ENCODE measurements around the gene EEF2. TPM values are rescaled to one million over a fixed set of nuclear protein-coding genes. Genes with fewer than 3 reads are reported as not detected.
A peak's percentile ranks its signal among the peaks of the same experiment; 100 is the strongest.

The EEF2 gene
- total RNA-seq, 1 experiment from 2014 or later: 3,615 TPM

DNA sequence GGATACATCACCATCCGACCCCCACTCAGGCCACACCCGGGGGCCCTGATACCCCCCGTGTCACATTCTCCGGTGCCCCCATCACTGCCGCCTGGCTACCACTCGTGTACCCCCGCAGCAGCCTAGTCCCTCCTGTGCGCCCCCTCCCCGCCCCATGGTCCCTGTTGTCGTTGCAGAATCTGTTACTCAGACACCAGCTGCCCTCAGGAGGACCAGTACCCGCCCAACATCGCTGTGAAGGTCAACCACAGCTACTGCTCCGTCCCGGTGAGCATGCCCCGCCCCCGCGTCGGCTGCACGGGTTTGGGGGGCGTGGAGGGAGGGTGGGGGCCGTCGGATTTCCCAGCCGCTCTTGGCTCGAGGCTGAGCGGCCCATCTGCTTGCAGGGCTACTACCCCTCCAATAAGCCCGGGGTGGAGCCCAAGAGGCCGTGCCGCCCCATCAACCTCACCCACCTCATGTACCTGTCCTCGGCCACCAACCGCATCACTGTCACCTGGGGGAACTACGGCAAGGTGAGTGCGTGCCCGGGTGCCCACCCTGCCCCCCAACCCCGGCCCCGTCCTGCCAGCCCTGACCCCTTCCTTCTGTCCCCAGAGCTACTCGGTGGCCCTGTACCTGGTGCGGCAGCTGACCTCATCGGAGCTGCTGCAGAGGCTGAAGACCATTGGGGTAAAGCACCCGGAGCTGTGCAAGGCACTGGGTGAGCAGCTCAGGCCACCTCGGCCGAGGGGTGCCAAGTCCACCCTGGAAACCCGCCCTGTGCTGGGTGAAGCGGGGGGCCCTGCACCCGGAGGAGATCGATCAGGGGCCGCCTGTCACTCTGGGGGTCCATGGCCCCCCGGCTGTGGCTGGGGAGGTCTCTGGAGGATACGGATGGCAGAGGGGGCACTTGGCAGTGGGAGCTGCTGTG is 43.3 kb upstream of the EEF2 start:
- Histone ChIP-seq H4K5ac (ENCODE audit: insufficient read length, low read depth, low read length) (no peak overlapping the region), H3K27me3 (ENCODE audit: insufficient read depth, low read length) (no peaks in the 10 kb centered on the region), H2AFZ (ENCODE audit: low read length) (no peak overlapping the region), H3K9me3 (ENCODE audit: control insufficient read depth, low read depth, low read length) (no peaks in the 10 kb centered on the region), H2BK120ac (ENCODE audit: low read depth, low read length, poor library complexity, severe bottlenecking) (no peak overlapping the region), H4K20me1 (ENCODE audit: control insufficient read depth, insufficient read depth, insufficient read length) (no peaks in the 10 kb centered on the region), H3K4me1 (ENCODE audit: insufficient read depth, low read length) (no peaks in the 10 kb centered on the region), H3K23me2 (ENCODE audit: insufficient read length, low read depth, low read length, poor library complexity, severe bottlenecking) (no peaks in the 10 kb centered on the region), H2BK12ac (ENCODE audit: insufficient read length, low read depth, low read length) (no peak overlapping the region), H3K18ac (ENCODE audit: insufficient read length, low read depth, low read length) (no peak overlapping the region), H3K9ac (ENCODE audit: extremely low read depth, insufficient read length, low read length) (no peak overlapping the region), H2BK5ac (ENCODE audit: insufficient read length, low read length) (no peak overlapping the region), H2AK5ac (ENCODE audit: insufficient read length, low read length) (no peak overlapping the region), H4K8ac (replicated peaks; ENCODE audit: insufficient read length, low read depth, low read length) (no peak overlapping the region), H3T11ph (ENCODE audit: low read length) (no peak overlapping the region), H3K79me2 (ENCODE audit: insufficient read depth, low read length) (no peaks in the 10 kb centered on the region), H2BK20ac (ENCODE audit: low read depth, low read length, poor library complexity, severe bottlenecking) (no peak overlapping the region), H3K4ac (ENCODE audit: low read depth, low read length) (no peak overlapping the region), H3K79me1 (ENCODE audit: insufficient read depth, low read depth, low read length, poor library complexity, severe bottlenecking) (no peaks in the 10 kb centered on the region), H2BK15ac (ENCODE audit: low read depth, low read length) (no peak overlapping the region), H3K4me2 (ENCODE audit: insufficient read depth, insufficient read length, low read length) (no peak overlapping the region), H3K14ac (ENCODE audit: insufficient read depth, low read length) (no peak overlapping the region), H3K27ac (ENCODE audit: insufficient read length, low read depth, low read length) (no peak overlapping the region), H3K56ac (ENCODE audit: insufficient read length, low read depth, low read length) (no peak overlapping the region), H3K23ac (ENCODE audit: insufficient read length, low read depth, low read length) (no peak overlapping the region), H4K91ac (ENCODE audit: insufficient read length, low read depth, low read length) (no peak overlapping the region)
- TF ChIP-seq, protein P1, sequence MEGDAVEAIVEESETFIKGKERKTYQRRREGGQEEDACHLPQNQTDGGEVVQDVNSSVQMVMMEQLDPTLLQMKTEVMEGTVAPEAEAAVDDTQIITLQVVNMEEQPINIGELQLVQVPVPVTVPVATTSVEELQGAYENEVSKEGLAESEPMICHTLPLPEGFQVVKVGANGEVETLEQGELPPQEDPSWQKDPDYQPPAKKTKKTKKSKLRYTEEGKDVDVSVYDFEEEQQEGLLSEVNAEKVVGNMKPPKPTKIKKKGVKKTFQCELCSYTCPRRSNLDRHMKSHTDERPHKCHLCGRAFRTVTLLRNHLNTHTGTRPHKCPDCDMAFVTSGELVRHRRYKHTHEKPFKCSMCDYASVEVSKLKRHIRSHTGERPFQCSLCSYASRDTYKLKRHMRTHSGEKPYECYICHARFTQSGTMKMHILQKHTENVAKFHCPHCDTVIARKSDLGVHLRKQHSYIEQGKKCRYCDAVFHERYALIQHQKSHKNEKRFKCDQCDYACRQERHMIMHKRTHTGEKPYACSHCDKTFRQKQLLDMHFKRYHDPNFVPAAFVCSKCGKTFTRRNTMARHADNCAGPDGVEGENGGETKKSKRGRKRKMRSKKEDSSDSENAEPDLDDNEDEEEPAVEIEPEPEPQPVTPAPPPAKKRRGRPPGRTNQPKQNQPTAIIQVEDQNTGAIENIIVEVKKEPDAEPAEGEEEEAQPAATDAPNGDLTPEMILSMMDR (conservative IDR thresholded peaks at IDR 0.05): no peak
- Mint-ChIP-seq H3K4me1 (no peaks in the 10 kb centered on the region), H3K9me3 (no peaks in the 10 kb centered on the region), H3K27ac (peak overlapping the region in 1 of 3 experiments; percentile 40; a peak in 1 of 7 replicates), H3K36me3 (ENCODE audit: insufficient read depth in 1 of 3, low read depth in 3 of 3) (peaks cover 11 to 52% (median 43%) of the 10 kb centered on the region in 3 experiments; a peak in 6 of 7 replicates), H3K27me3 (ENCODE audit: low read depth) (no peaks in the 10 kb centered on the region), H3K4me3 (no peak overlapping the region)
- DNase-seq: no peak
- WGBS (ENCODE audit: extremely low coverage, insufficient read length, low lambda C conversion rate): no CpG with 5 or more reads among the region's 48 CpGs

Data from H9 (cell line).